NCI-H1436 (cell line): ENCODE data around the gene BNIP3.
"Not testable (repeated sequence)": the region's sequence is repeated elsewhere in the genome, so short reads cannot be mapped to it uniquely, and the experiment has no call there.

Experiments
- DNase-seq: peaks from one replicate; lab custom pipeline; 2025; lab: John Stamatoyannopoulos, UW

BNIP3 gene

GRCh38 chr10:131977323-131978096 lies 4.2 kb downstream of the BNIP3 start:
- DNase-seq = no peak

GRCh38 chr10:131975796-131976195 lies 5.9 kb downstream of the BNIP3 start:
- no peak for DNase-seq

GRCh38 chr10:131975003-131975402 lies 6.7 kb downstream of the BNIP3 start:
- no peak for DNase-seq

GRCh38 chr10:131974034-131974817 lies 7.5 kb downstream of the BNIP3 start:
- DNase-seq = no peak

GRCh38 chr10:131973160-131973951 lies 8.4 kb downstream of the BNIP3 start:
- no peak for DNase-seq

- DNase-seq = no peak
Measured at GRCh38 chr10:131972474-131973071, 9.2 kb downstream of the BNIP3 start.

GRCh38 chr10:131971591-131971990 lies 10.1 kb downstream of the BNIP3 start:
- no peak for DNase-seq

- DNase-seq = no peak
Measured at GRCh38 chr10:131970946-131971345, 10.8 kb downstream of the BNIP3 start.

GRCh38 chr10:131968949-131969348 lies 12.8 kb downstream of the BNIP3 start:
- no peak for DNase-seq

- DNase-seq = no peak
Measured at GRCh38 chr10:131964298-131964697, 17.4 kb downstream of the BNIP3 start.

- no peak for DNase-seq
Measured at GRCh38 chr10:131963811-131964210, 17.9 kb downstream of the BNIP3 start.

- DNase-seq = no peak
Measured at GRCh38 chr10:131963350-131963749, 18.4 kb downstream of the BNIP3 start.

GRCh38 chr10:131961777-131962662 lies 19.7 kb downstream of the BNIP3 start:
- no peak for DNase-seq

GRCh38 chr10:131961047-131961776 lies 20.5 kb downstream of the BNIP3 start:
- no peak for DNase-seq

GRCh38 chr10:131960631-131961046 lies 21.1 kb downstream of the BNIP3 start:
- DNase-seq = no peak

- no peak for DNase-seq
Measured at GRCh38 chr10:131959841-131960240, 21.9 kb downstream of the BNIP3 start.

GRCh38 chr10:131955591-131956340 lies 26.0 kb downstream of the BNIP3 start:
- DNase-seq = no peak

- no peak for DNase-seq
Measured at GRCh38 chr10:131954356-131954965, 27.3 kb downstream of the BNIP3 start.

- DNase-seq = not testable (repeated sequence)
Measured at GRCh38 chr10:131949908-131950307, 31.8 kb downstream of the BNIP3 start.
